Endodermal cell (in vitro differentiated cells): Measurements from ENCODE around the gene KLHL14. TPM values are rescaled to one million over a fixed set of nuclear protein-coding genes. Genes with fewer than 3 reads are reported as not detected.

Experiments used
- DNase-seq: peaks from one replicate; pipeline ENCODE4 v3.0.0-alpha.2; 2017
- H3K27ac ChIP-seq: 2 replicates; pipeline ENCODE4 v1.5.1; 2013; ENCODE audit warnings: mild to moderate bottlenecking, low read depth, low read length, moderate library complexity
- H3K27me3 ChIP-seq: 2 replicates; pipeline ENCODE4 v1.6.1; 2013; ENCODE audit warnings: mild to moderate bottlenecking, low read length, moderate library complexity; ENCODE audit not compliant: insufficient read depth, control insufficient read depth, poor library complexity, severe bottlenecking
- H3K36me3 ChIP-seq: 2 replicates; pipeline ENCODE4 v1.7.0; 2013; ENCODE audit warnings: mild to moderate bottlenecking, low read length, moderate library complexity; ENCODE audit not compliant: control insufficient read depth, insufficient read depth
- H3K4me1 ChIP-seq: one replicate; pipeline ENCODE4 v1.7.0; 2013; ENCODE audit warnings: low read length; ENCODE audit not compliant: control insufficient read depth, insufficient read depth
- H3K4me3 ChIP-seq: 2 replicates; pipeline ENCODE4 v1.5.1; 2013; ENCODE audit warnings: mild to moderate bottlenecking, low read length, moderate library complexity
- H3K9ac ChIP-seq: 2 replicates; pipeline ENCODE4 v1.6.1; 2013; ENCODE audit warnings: mild to moderate bottlenecking, low read length, moderate library complexity; ENCODE audit not compliant: poor library complexity, severe bottlenecking; ENCODE audit errors: extremely low read depth
- H3K9me3 ChIP-seq: 2 replicates; pipeline ENCODE4 v1.6.1; 2013; ENCODE audit warnings: mild to moderate bottlenecking, low read length, moderate library complexity; ENCODE audit not compliant: control insufficient read depth
- H3K27ac Mint-ChIP-seq: 2 replicates; pipeline ENCODE4 v1.8.0; 2020; ENCODE audit warnings: mixed read lengths
- H3K27me3 Mint-ChIP-seq: 2 replicates; pipeline ENCODE4 v1.8.0; 2021; ENCODE audit warnings: mild to moderate bottlenecking, mixed read lengths; ENCODE audit not compliant: insufficient read depth
- H3K36me3 Mint-ChIP-seq: 2 replicates; pipeline ENCODE4 v1.8.0; 2020; ENCODE audit warnings: low read depth, mixed read lengths
- H3K4me1 Mint-ChIP-seq: 2 replicates; pipeline ENCODE4 v1.8.0; 2020; ENCODE audit warnings: mixed read lengths
- H3K4me3 Mint-ChIP-seq: 2 replicates; pipeline ENCODE4 v1.8.0; 2020; ENCODE audit warnings: mild to moderate bottlenecking, moderate library complexity, mixed read lengths
- H3K9me3 Mint-ChIP-seq: 2 replicates; pipeline ENCODE4 v1.8.0; 2020; ENCODE audit warnings: mild to moderate bottlenecking, mixed read lengths
- CTCF ChIP-seq: fragments of 200-600 bp; sonication (generic); conservative IDR thresholded peaks from 2 replicates; pipeline ENCODE4 v1.5.0; 2021; ENCODE audit warnings: antibody characterized with exemption, mild to moderate bottlenecking
- WGBS, 2 experiments: methylation state at CpG; one replicate each; pipeline versions ENCODE4 v1.1.5 to v1.1.7; 2013; ENCODE audit warnings: missing lambda C conversion rate in 2 of 2, mixed read lengths in 1 of 2; ENCODE audit not compliant: insufficient coverage in 1 of 2, insufficient read length in 1 of 2; 5-methylcytosine and 5-hydroxymethylcytosine counted together
- total RNA-seq, 2 donors: library from RNA; stranded (reverse); fragmentation: NEBNext Ultra II Directional in 1 of 2; extraction: Animal tissue kit (Norgen Biotek cat#: 25700) in 1 of 2; gene quantifications; 2 replicates in 1 of 2; 3 replicates in 1 of 2; pipeline ENCODE4 v1.2.1, GENCODE V29; 2021

KLHL14 gene
- total RNA-seq, 2 donors from 2014 or later = 4.2 TPM

DNA sequence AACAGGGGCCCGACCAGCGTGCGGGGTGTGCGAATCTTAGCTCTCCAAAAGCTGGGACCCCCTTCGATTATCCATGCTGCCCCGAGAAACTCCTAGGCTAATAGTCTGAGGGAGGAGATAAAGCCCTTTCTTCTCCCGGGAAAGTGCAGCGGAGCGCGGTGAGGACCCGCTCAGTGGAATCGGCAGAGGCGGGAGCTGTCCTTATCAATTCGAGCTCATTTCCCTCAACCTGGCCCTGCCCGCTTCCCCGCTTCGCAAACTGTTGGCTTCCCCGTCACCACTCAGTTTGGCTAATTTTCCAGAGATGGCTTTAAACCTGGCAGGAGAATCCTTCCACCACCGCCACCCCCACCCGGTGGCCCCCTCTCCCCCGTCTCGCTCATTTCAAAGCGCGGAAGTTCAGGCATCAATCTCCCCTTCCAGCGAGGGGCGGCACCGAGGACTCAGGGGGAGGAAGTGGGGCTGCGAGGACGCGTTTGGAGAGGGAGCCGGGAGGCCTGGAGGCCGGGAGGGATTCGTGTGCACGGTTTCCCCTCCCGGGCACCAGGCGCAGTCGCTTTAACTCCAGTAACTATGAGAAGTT lies 1.6 kb downstream of the KLHL14 start:
- H3K4me1 Mint-ChIP-seq = peaks cover 30% of the 10 kb centered on the region
- H3K27ac ChIP-seq = no peak overlapping the region
- peak overlapping the region; percentile 83 for H3K4me3 Mint-ChIP-seq
- TF ChIP-seq CTCF = no peak
- peaks cover 76% of the 10 kb centered on the region for H3K27me3 Mint-ChIP-seq
- no peaks in the 10 kb centered on the region for H3K36me3 ChIP-seq
- peak overlapping the region; percentile 82 for H3K4me3 ChIP-seq
- peaks cover 80% of the 10 kb centered on the region for H3K27me3 ChIP-seq
- no peak overlapping the region for H3K27ac Mint-ChIP-seq
- no peaks in the 10 kb centered on the region for H3K9me3 Mint-ChIP-seq
- 0% methylated on average over 1 to 35 of the region's 37 CpGs for WGBS, 2 experiments
- H3K9me3 ChIP-seq = no peaks in the 10 kb centered on the region
- no peaks in the 10 kb centered on the region for H3K4me1 ChIP-seq
- H3K9ac ChIP-seq = no peak overlapping the region
- DNase-seq = peak; percentile 81
- no peaks in the 10 kb centered on the region for H3K36me3 Mint-ChIP-seq

DNA sequence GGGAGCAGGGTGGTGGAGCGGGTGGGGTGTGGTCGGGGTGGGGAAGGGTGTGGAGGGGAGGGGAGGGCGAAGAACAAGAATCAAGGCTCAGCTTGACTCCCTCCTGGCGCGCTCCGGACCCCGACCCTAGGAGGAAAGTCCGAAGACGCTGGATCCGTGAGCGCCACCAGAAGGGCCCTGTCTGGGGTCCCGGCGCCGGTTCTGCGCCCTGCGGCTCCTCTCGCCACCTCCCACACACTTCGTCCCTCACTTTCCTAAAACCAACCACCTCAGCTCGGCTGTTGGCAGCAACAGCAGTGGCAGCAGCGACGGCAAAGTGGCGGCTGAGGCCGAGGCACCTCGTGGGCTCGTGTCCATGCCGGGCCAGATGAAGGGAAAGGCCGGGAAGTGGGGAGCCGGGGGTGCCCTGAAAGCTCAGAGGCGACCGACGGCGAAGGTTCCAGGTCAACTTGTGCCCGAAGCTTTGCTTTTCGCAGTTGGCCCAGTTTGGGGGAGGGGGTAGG lies 2.1 kb downstream of the KLHL14 start:
- Histone ChIP-seq H3K9ac (no peak overlapping the region), H3K4me1 (no peaks in the 10 kb centered on the region), H3K4me3 (peak overlapping the region; percentile 82), H3K36me3 (no peaks in the 10 kb centered on the region), H3K27me3 (peaks cover 85% of the 10 kb centered on the region), H3K27ac (no peak overlapping the region), H3K9me3 (no peaks in the 10 kb centered on the region)
- peaks cover 77% of the 10 kb centered on the region for H3K27me3 Mint-ChIP-seq
- peak; percentile 70 for DNase-seq
- TF ChIP-seq CTCF = no peak
- no peak overlapping the region for H3K27ac Mint-ChIP-seq
- H3K4me3 Mint-ChIP-seq = peak overlapping the region; percentile 83
- H3K9me3 Mint-ChIP-seq = no peaks in the 10 kb centered on the region
- H3K36me3 Mint-ChIP-seq = no peaks in the 10 kb centered on the region
- WGBS, 2 experiments = 1% methylated on average over 14 to 34 of the region's 34 CpGs
- H3K4me1 Mint-ChIP-seq = peaks cover 30% of the 10 kb centered on the region

- H3K9me3 Mint-ChIP-seq = no peaks in the 10 kb centered on the region
- no peaks in the 10 kb centered on the region for H3K36me3 ChIP-seq
- WGBS, 2 experiments = 3 to 5% methylated on average over 11 to 37 of the region's 37 CpGs
- H3K27ac ChIP-seq = no peak overlapping the region
- no peak for DNase-seq
- H3K27me3 ChIP-seq = peaks cover 91% of the 10 kb centered on the region
- H3K36me3 Mint-ChIP-seq = no peaks in the 10 kb centered on the region
- H3K4me1 ChIP-seq = no peaks in the 10 kb centered on the region
- no peaks in the 10 kb centered on the region for H3K9me3 ChIP-seq
- peak overlapping the region; percentile 83 for H3K4me3 Mint-ChIP-seq
- H3K4me3 ChIP-seq = peak overlapping the region; percentile 74
- peaks cover 26% of the 10 kb centered on the region for H3K4me1 Mint-ChIP-seq
- TF ChIP-seq CTCF = no peak
- H3K9ac ChIP-seq = no peak overlapping the region
- no peak overlapping the region for H3K27ac Mint-ChIP-seq
- H3K27me3 Mint-ChIP-seq = peaks cover 81% of the 10 kb centered on the region
Measured at GRCh38 chr18:32770054-32770665, 2.7 kb downstream of the KLHL14 start.
